SK-N-SH treated with all-trans-retinoic acid at 6 μM for 48 hours (cell line): Measurements from ENCODE around the gene GPR132.
"Not testable (repeated sequence)": the region's sequence is repeated elsewhere in the genome, so short reads cannot be mapped to it uniquely, and the experiment has no call there.

Experiments used
- ATAC-seq: fragments of 200-7000 bp; cut with Tn5 transposase; 3 replicates; pipeline ENCODE4 v1.9.1; 2020; ENCODE audit warnings: mild to moderate bottlenecking, moderate library complexity
- ARNTL ChIP-seq: fragments of 450-650 bp; formaldehyde crosslinking; IDR thresholded peaks from 2 replicates; pipeline ENCODE4 v1.5.0; 2020; ENCODE audit warnings: low read depth, mild to moderate bottlenecking, moderate library complexity, borderline replicate concordance
- BACH2 ChIP-seq: fragments of 250-450 bp; sonication (Bioruptor Pico); IDR thresholded peaks from 2 replicates; pipeline ENCODE4 v1.9.0; 2021; ENCODE audit warnings: mild to moderate bottlenecking, borderline replicate concordance
- CSDC2 ChIP-seq: fragments of 250-450 bp; sonication (Bioruptor Pico); IDR thresholded peaks from 2 replicates; pipeline ENCODE4 v1.5.0; 2020; ENCODE audit warnings: mild to moderate bottlenecking, moderate library complexity
- ESRRG ChIP-seq: fragments of 250-450 bp; sonication (Bioruptor Pico); IDR thresholded peaks from 2 replicates; pipeline ENCODE4 v1.6.1; 2021; ENCODE audit warnings: mild to moderate bottlenecking
- GLIS3 ChIP-seq: fragments of 250-450 bp; sonication (Bioruptor Pico); IDR thresholded peaks from 2 replicates; pipeline ENCODE4 v1.5.0; 2020; ENCODE audit warnings: mild to moderate bottlenecking, moderate library complexity
- ISL1 ChIP-seq: fragments of 250-450 bp; sonication (Bioruptor Pico); IDR thresholded peaks from 2 replicates; pipeline ENCODE4 v2.1.2; 2022; ENCODE audit warnings: mild to moderate bottlenecking, moderate library complexity
- OSR1 ChIP-seq: fragments of 250-450 bp; sonication (Bioruptor Pico); IDR thresholded peaks from 2 replicates; pipeline ENCODE4 v1.8.0; 2022; ENCODE audit warnings: moderate library complexity, mild to moderate bottlenecking, inconsistent platforms
- PPARA ChIP-seq: fragments of 250-450 bp; sonication (Bioruptor Pico); IDR thresholded peaks from 2 replicates; pipeline ENCODE4 v1.5.0; 2020; ENCODE audit warnings: mild to moderate bottlenecking, borderline replicate concordance
- RARB ChIP-seq: fragments of 250-450 bp; sonication (Bioruptor Pico); IDR thresholded peaks from 2 replicates; pipeline ENCODE4 v1.8.0; 2021; ENCODE audit warnings: mild to moderate bottlenecking, moderate library complexity
- SNAI2 ChIP-seq: fragments of 250-450 bp; sonication (Bioruptor Pico); IDR thresholded peaks from 2 replicates; pipeline ENCODE4 v1.5.0; 2020; ENCODE audit warnings: mild to moderate bottlenecking, moderate library complexity
- TCF4 ChIP-seq: fragments of 250-450 bp; sonication (Bioruptor Pico); IDR thresholded peaks from 2 replicates; pipeline ENCODE4 v1.8.0; 2021; ENCODE audit warnings: mild to moderate bottlenecking, moderate library complexity, borderline replicate concordance
- TOX ChIP-seq: fragments of 250-450 bp; sonication (Bioruptor Pico); IDR thresholded peaks from 2 replicates; pipeline ENCODE4 v1.8.0; 2021; ENCODE audit warnings: mild to moderate bottlenecking, moderate library complexity, borderline replicate concordance
- ZC3H10 ChIP-seq: fragments of 250-450 bp; sonication (Bioruptor Pico); IDR thresholded peaks from 2 replicates; pipeline ENCODE4 v1.5.1; 2021; ENCODE audit warnings: mild to moderate bottlenecking, moderate library complexity
- ZFP3 ChIP-seq: fragments of 250-450 bp; sonication (Bioruptor Pico); IDR thresholded peaks from 2 replicates; pipeline ENCODE4 v1.5.0; 2020; ENCODE audit warnings: mild to moderate bottlenecking, moderate library complexity
- ZFP30 ChIP-seq: fragments of 450-650 bp; formaldehyde crosslinking; IDR thresholded peaks from 2 replicates; pipeline ENCODE4 v1.5.0; 2022; ENCODE audit warnings: mild to moderate bottlenecking, moderate library complexity
- ZNF565 ChIP-seq: fragments of 450-650 bp; formaldehyde crosslinking; conservative IDR thresholded peaks from 2 replicates; pipeline ENCODE4 v1.5.0; 2020; ENCODE audit warnings: low read depth, mild to moderate bottlenecking, moderate library complexity
- ZNF70 ChIP-seq: fragments of 450-650 bp; formaldehyde crosslinking; IDR thresholded peaks from 2 replicates; pipeline ENCODE4 v1.5.0; 2020; ENCODE audit warnings: mild to moderate bottlenecking, moderate library complexity
- ZNF8 ChIP-seq: fragments of 450-650 bp; formaldehyde crosslinking; IDR thresholded peaks from 2 replicates; pipeline ENCODE4 v1.5.0; 2020; ENCODE audit warnings: mild to moderate bottlenecking, moderate library complexity
- TF ChIP-seq, protein P1 (sequence below): fragments of 250-450 bp; sonication (Bioruptor Pico); IDR thresholded peaks from 2 replicates; pipeline ENCODE4 v1.8.0; 2020; ENCODE audit warnings: mild to moderate bottlenecking, moderate library complexity, borderline replicate concordance
- TF ChIP-seq, protein P2 (sequence below): fragments of 250-450 bp; sonication (Bioruptor Pico); IDR thresholded peaks from 2 replicates; pipeline ENCODE4 v1.8.0; 2021; ENCODE audit warnings: low read depth, mild to moderate bottlenecking, moderate library complexity, borderline replicate concordance
- TF ChIP-seq, protein P3 (sequence below): fragments of 250-450 bp; sonication (Bioruptor Pico); IDR thresholded peaks from 2 replicates; pipeline ENCODE4 v1.5.1; 2021; ENCODE audit warnings: mild to moderate bottlenecking, moderate library complexity

GPR132 gene

GRCh38 chr14:105039458-105040205 is 25.6 kb downstream of the GPR132 start (continued):
- TF ChIP-seq, protein P1, sequence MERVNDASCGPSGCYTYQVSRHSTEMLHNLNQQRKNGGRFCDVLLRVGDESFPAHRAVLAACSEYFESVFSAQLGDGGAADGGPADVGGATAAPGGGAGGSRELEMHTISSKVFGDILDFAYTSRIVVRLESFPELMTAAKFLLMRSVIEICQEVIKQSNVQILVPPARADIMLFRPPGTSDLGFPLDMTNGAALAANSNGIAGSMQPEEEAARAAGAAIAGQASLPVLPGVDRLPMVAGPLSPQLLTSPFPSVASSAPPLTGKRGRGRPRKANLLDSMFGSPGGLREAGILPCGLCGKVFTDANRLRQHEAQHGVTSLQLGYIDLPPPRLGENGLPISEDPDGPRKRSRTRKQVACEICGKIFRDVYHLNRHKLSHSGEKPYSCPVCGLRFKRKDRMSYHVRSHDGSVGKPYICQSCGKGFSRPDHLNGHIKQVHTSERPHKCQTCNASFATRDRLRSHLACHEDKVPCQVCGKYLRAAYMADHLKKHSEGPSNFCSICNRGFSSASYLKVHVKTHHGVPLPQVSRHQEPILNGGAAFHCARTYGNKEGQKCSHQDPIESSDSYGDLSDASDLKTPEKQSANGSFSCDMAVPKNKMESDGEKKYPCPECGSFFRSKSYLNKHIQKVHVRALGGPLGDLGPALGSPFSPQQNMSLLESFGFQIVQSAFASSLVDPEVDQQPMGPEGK (CRISPR knock-in tag) = no peak
- TF ChIP-seq TOX (CRISPR knock-in tag) = no peak

DNA sequence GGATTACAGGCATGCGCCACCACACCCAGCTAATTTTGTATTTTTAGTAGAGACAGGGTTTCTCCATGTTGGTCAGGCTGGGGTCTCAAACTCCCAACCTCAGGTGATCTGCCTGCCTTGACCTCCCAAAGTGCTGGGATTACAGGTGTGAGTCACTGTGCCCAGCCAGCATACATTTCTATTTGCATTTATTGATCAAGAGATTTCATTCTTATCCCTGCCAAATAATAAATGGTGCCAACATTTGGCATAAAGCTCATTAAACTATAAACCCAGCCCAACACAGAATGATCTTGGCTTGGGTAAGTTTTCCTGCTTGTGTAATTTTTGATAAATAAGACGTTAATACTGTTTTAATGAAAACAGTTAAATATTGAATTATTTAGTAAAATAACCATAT is 29.6 kb downstream of the GPR132 start:
- not testable (repeated sequence) for ATAC-seq

- TF ChIP-seq TOX (CRISPR knock-in tag) (no peak), ZNF8 (CRISPR knock-in tag) (no peak), OSR1 (CRISPR knock-in tag) (no peak), TCF4 (CRISPR knock-in tag) (no peak), RARB (no peak)
- ATAC-seq = no peak
Observed at GRCh38 chr14:105034315-105035039, 30.8 kb downstream of the GPR132 start.

- ATAC-seq = not testable (repeated sequence)
Observed at GRCh38 chr14:105033412-105033900, 31.8 kb downstream of the GPR132 start.

GRCh38 chr14:105032451-105032901 is 32.8 kb downstream of the GPR132 start:
- not testable (repeated sequence) for ATAC-seq

- ATAC-seq = no peak
- TF ChIP-seq RARB (no peak), ISL1 (CRISPR knock-in tag) (no peak), ZNF565 (no peak), SNAI2 (CRISPR knock-in tag) (no peak), ZNF8 (CRISPR knock-in tag) (no peak), ZC3H10 (CRISPR knock-in tag) (no peak), BACH2 (CRISPR knock-in tag) (no peak), PPARA (no peak), ZNF70 (no peak), OSR1 (CRISPR knock-in tag) (no peak), GLIS3 (CRISPR knock-in tag) (no peak), ARNTL (no peak), ZFP3 (CRISPR knock-in tag) (no peak)
- TF ChIP-seq, protein P2, sequence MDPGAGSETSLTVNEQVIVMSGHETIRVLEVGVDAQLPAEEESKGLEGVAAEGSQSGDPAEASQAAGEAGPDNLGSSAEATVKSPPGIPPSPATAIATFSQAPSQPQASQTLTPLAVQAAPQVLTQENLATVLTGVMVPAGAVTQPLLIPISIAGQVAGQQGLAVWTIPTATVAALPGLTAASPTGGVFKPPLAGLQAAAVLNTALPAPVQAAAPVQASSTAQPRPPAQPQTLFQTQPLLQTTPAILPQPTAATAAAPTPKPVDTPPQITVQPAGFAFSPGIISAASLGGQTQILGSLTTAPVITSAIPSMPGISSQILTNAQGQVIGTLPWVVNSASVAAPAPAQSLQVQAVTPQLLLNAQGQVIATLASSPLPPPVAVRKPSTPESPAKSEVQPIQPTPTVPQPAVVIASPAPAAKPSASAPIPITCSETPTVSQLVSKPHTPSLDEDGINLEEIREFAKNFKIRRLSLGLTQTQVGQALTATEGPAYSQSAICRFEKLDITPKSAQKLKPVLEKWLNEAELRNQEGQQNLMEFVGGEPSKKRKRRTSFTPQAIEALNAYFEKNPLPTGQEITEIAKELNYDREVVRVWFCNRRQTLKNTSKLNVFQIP (CRISPR knock-in tag) = no peak
Observed at GRCh38 chr14:105030836-105031396, 34.3 kb downstream of the GPR132 start.

- TF ChIP-seq ARNTL (no peak), BACH2 (CRISPR knock-in tag) (no peak), ESRRG (CRISPR knock-in tag) (no peak), SNAI2 (CRISPR knock-in tag) (no peak), ZC3H10 (CRISPR knock-in tag) (no peak), CSDC2 (CRISPR knock-in tag) (no peak), ZNF70 (no peak), ZFP30 (CRISPR knock-in tag) (no peak), TCF4 (CRISPR knock-in tag) (no peak), ISL1 (CRISPR knock-in tag) (no peak), ZFP3 (CRISPR knock-in tag) (no peak), PPARA (no peak), OSR1 (CRISPR knock-in tag) (no peak)
- TF ChIP-seq, protein P3, sequence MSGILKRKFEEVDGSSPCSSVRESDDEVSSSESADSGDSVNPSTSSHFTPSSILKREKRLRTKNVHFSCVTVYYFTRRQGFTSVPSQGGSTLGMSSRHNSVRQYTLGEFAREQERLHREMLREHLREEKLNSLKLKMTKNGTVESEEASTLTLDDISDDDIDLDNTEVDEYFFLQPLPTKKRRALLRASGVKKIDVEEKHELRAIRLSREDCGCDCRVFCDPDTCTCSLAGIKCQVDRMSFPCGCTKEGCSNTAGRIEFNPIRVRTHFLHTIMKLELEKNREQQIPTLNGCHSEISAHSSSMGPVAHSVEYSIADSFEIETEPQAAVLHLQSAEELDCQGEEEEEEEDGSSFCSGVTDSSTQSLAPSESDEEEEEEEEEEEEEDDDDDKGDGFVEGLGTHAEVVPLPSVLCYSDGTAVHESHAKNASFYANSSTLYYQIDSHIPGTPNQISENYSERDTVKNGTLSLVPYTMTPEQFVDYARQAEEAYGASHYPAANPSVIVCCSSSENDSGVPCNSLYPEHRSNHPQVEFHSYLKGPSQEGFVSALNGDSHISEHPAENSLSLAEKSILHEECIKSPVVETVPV (CRISPR knock-in tag) = no peak
- no peak for ATAC-seq
Observed at GRCh38 chr14:105030194-105030593, 35.0 kb downstream of the GPR132 start.
